HG03432 (cell line): ENCODE data around the gene CLDN5.

ENCODE experiments used
- ATAC-seq: cut with Tn5 transposase; IDR thresholded peaks from one replicate; pipeline ENCODE4 v1.9.1; 2021; ENCODE audit warnings: mild to moderate bottlenecking, moderate library complexity; ENCODE audit not compliant: unreplicated experiment

The CLDN5 gene

GRCh38 chr22:19504900-19505734 lies 19.1 kb downstream of the CLDN5 start:
- ATAC-seq: no peak

- ATAC-seq: no peak
Measured at GRCh38 chr22:19503869-19504268, 20.3 kb downstream of the CLDN5 start.

- ATAC-seq: no peak
Measured at GRCh38 chr22:19503367-19503766, 20.8 kb downstream of the CLDN5 start.

- ATAC-seq: no peak
Measured at GRCh38 chr22:19501897-19502447, 22.2 kb downstream of the CLDN5 start.

- no peak for ATAC-seq
Measured at GRCh38 chr22:19499880-19500242, 24.3 kb downstream of the CLDN5 start.

- ATAC-seq: no peak
Measured at GRCh38 chr22:19499236-19499879, 24.9 kb downstream of the CLDN5 start.

- ATAC-seq: no peak
Measured at GRCh38 chr22:19498866-19499190, 25.4 kb downstream of the CLDN5 start.

GRCh38 chr22:19498154-19498865 lies 25.9 kb downstream of the CLDN5 start:
- no peak for ATAC-seq

GRCh38 chr22:19497245-19497644 lies 27.0 kb downstream of the CLDN5 start:
- ATAC-seq: no peak

GRCh38 chr22:19496324-19496630 lies 27.9 kb downstream of the CLDN5 start:
- ATAC-seq: no peak

GRCh38 chr22:19495562-19496323 lies 28.5 kb downstream of the CLDN5 start:
- ATAC-seq: no peak

GRCh38 chr22:19494676-19495173 lies 29.5 kb downstream of the CLDN5 start:
- ATAC-seq: no peak

- no peak for ATAC-seq
Measured at GRCh38 chr22:19494001-19494560, 30.1 kb downstream of the CLDN5 start.

- no peak for ATAC-seq
Measured at GRCh38 chr22:19492504-19493174, 31.6 kb downstream of the CLDN5 start.

- no peak for ATAC-seq
Measured at GRCh38 chr22:19490628-19491230, 33.5 kb downstream of the CLDN5 start.

- ATAC-seq: no peak
Measured at GRCh38 chr22:19488884-19489843, 35.0 kb downstream of the CLDN5 start.

GRCh38 chr22:19488285-19488684 lies 35.9 kb downstream of the CLDN5 start:
- ATAC-seq: no peak

GRCh38 chr22:19483481-19484244 lies 40.5 kb downstream of the CLDN5 start:
- no peak for ATAC-seq
